Anterior cingulate cortex (tissue), 58 donors: ENCODE data around the gene LARP4B.

Source experiments
- DNase-seq, 58 donors: peaks; one replicate each; lab custom pipeline; 2025; lab: John Stamatoyannopoulos, UW

LARP4B gene

DNA sequence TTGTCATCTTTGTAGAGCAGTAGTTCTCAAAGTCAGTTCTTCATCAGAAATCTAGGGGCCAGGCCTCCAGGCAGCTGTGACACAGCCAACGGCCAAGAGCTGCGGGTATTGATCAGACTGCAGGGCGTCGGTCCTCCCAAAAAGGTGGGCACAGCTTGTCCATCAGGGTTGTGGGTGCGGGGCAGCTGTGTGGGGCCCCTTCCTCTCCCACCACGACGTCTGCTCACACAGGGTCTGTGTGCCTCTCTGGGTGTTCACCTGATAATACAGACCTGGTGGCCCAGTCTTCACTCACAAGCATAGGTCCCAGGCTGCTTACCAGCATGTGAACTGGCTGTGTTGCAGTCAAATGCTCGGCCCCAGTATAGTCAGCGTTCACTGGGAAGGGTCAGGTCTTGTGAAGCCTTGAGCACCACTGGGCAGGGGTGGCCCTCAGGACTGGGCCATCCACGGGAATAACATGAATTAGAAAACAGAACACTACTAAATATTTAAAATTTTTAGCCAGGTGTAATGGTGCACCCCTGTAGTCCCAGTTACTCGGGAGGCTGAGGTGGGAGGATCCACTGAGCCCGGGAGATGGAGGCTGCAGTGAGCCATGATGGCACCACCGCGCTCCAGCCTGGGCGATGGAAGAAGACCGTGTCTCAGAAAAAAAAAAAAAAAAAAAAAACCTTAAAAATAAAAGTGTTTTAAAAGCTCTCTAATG lies 139.3 kb downstream of the LARP4B start:
- DNase-seq = no peak

DNA sequence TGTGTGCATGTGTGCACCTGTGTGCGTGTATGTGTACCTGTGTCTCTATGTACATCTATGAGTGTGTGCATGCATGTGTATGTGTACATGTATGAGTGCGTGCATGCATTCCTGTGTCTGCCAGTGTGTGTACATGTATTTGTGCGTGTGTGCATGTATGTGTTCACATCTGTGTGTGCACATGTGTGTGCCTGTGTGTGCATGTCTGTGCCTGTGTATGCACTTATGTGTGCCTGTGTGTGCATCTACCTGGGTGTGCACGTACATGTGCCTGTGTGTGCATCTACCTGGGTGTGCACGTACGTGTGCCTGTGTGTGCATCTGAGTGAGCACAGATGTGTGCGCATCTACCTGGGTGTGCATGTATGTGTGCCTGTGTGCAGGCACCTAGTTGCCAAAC lies 139.9 kb downstream of the LARP4B start:
- no peak for DNase-seq

DNA sequence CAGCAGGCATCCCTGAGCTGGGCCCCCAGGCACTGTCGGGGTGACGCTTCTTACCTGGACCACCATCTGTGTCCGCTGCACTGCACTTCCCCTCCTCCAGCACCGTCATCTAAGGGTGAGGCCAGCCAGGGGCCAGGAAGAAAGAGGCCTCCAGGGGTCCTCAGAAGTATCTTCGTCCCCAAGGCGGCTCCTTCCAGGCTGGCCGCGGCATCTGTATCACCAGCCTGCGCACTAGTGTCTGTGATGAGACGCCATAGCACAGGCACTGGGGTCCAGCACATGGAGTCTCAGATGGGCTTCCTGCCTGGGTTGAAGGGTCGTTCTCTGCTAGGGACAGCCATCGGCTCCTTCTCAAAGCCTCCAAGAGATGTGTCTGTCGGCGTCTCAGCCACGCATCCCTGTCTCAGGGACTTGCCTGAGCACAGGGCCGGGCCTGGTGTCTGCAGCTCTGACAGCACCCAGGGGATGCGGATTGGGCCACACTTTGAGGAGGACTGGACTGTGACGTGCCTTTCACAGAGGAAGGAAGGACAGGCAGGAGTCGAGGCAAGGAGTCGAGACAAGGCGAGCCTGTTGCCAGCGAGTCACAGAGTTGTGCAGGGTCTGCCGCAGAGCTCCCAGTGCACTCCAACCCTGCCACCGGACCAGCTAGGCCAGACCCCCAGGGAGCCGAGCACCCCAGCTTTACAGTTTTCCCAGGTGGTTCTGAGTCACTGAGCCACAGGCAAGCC lies 140.5 kb downstream of the LARP4B start:
- no peak for DNase-seq

DNA sequence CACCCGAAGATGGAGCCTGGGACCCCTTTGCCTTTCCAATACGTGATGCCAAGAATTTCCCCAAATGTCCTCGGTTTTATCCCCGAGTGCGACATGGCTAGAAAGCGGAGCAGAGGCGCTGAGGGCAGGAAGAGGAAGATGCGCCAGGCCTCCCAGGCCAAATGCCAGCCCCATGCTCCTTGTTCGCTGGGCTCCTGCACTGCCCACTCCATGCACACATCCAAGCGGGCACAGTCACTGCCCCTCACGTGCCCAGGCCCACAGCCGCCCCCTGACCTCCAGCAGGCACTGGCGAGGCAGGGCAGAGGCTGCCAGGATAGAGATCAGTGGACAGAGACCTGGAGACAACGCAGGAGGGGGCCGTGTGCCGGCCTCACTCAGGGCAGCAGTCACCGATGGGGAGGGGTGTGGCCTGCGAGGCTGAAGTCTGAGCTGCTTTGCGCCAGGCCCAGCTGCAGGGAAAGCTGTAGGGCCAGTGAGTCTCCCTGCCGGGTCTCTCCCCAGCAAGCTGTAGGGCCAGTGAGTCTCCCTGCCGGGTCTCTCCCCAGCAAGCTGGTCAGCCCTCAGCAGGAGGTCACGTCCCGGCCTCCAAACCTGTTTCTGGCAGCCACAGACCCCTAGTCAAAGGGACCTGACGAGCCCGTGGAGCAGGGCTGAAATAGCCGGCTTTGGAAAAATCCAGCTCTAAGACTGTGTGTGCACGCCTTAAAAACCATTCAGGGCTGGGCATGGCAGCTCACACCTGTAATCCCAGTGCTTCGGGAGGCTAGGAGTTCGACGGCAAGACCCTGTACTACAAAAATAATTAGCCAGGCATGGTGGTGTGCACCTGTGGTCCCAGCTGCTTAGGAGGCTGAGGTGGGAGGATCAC lies 141.4 kb downstream of the LARP4B start:
- no peak for DNase-seq

DNA sequence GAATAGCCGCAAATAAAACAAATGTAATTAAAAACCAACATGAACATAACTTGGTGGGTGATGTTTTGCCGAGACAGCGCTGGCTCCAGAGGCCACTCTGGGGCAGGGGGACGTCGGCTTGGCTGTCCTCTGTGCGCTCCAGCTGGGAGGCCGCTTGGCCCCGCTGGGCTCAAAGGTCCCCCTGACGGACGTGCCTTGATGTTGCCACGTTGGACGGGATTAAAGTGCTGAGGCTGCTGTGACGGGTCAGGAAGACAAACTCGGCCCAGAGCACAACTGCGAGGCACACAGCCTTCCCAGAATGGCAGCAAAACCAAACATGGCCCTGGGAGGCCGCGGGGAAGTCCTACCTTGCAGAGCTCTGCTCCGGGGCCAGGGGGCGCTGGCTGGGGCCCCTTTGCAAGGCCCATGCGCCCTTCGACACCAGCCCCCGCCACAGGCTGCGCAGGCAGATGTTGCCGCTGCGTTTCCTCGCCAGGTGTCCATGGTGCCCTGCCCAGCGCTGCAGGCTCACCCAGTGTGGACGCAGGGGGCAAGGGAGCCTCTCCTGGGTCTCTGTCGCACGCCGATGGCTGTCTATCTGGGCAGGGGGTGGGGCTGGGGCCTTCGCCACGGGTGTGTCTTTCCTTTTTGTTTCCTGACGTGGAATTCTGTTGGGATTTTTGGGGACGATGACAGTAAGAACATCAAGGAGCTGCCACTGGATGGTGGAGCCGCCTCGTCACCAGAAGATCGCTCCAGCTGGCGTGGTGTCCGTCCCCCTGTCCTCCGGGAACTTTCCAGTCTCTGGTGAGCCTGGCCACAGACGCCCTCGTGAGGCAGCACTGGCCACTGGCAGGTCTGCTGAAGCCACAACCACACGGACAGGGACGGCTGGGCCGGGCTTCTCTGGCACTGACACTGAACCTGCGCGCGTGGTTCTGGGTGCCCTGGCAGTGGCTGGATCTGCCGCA lies 142.4 kb downstream of the LARP4B start:
- DNase-seq = peak in 50 of 58 donors; percentile 9 to 86 (median 71)

DNA sequence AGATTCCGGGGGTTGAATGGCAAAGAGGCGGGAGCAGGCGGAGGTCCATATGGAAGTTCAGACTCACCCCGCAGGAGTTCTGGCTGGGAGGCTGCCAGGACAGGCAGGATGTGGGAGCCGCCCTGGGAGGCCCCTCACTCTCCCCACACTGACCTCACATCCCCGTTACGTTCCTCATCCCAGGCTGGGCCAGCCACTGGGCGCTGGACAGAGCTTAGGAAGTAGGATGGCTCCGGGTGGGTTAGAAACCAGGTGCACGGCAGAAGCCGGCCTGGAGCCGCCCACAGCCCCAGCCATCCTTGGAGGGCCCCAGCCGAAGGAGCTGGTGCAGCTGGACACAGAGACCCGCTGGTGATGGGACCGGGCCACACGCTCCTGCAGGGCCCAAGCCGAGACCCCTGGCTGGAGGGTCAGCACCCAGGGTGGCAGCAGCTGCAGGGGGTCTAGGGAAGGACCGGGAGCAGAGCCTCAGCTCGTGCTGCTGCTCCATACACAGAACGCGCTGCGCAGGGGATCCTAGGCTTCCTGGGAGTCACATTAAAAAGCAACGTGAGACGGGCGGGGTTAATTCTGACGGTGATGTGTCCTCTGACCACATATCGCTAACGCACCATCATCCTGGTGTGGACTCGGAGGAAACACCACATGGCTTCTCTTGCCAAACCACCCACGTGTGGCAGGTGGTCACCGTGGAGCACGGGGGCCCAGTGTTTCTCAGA lies 143.4 kb downstream of the LARP4B start:
- DNase-seq = no peak

DNA sequence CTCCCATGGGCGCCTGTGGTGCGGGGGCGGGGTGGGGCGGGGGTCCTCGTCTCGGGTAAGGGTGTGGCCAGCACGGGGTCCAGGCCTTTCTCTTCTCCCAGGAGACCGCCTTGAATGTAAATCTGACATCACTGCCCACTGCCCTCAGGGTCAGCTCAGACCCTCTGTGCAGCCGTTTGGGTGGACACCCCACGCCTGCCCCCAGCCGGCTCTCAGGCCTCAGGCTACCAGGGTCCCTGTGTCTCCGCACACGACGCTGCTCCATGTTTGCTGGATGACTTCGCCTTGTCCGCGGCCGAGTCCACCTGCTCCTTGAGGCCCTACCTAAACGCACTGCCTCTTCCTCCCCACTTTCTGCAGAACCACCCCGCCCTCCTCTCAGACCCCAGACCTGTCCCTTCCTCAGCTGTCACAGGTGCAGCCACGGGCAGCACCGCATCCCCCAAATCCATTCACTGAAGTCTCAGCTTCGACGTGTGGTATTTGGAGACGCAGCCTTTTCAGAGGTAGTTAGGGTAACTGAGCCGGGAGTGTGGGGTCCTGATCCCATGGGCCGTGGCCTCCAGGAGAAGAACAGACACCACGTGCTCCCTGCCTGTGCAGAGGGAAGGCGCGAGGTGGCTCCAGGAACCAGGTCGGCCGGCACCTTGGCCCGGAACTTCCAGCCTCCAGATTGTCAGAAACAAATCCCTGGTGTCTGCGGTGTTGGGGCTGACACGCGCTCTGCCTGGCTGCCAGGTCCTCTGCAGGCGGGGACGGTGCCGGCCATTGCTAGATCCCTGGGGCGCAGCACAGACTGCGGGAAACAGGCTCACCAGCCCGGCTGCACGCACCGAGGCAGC lies 144.7 kb downstream of the LARP4B start:
- DNase-seq = no peak

DNA sequence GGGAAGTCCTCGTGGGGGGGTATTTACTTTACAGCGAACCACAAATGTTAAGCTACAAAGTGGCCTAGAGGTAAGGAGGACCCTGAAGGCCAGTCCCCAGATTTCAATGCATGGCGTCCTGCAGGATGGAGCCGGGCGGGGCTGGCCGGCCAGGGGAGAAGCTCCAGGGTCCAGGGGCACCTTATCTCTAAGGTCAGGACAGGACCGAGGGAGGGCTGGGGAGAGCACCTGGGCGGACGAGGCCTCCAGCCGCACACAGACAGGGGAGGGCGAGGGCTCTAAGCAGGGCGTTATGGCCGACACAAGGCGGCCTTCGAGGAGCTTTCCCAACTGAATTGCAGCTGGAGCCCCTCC lies 145.7 kb downstream of the LARP4B start:
- no peak for DNase-seq

DNA sequence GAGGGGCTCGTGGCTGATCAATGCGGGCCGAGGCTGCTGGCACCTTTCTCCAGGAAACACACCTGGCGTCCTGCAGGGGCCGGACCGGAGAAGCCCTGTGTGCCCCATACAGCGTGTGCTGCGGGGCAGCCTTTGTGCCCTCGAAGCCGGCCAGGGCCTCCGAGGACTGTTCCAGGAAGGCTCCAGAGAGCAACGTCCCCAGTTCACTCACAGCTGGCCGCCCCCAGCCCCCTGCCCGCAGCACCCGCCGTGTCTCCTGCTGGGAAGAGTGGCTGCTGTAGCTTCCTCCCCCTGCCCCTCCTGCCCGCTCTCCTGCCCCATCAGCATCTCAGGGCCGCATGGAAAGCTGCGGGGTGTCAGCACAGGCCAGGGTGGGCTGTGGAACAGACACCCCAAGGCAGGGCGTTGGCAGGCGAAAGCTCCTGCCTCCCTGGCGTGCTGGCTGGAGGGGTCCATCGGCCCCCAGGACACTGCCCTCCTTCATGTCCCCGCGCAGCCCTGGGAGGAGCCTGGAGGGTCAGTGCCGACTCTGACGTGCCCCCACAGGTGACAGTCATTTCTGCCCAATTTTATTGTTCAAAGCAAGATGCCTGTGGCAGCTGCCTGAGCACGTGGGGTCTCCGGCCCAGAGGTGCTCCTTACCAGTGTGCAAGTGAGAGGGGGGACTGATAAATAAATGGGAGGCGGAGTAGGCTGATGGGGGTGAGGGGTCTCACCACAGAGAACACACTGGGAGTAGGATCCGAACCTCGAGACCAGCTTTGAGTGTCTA lies 146.2 kb downstream of the LARP4B start:
- no peak for DNase-seq

DNA sequence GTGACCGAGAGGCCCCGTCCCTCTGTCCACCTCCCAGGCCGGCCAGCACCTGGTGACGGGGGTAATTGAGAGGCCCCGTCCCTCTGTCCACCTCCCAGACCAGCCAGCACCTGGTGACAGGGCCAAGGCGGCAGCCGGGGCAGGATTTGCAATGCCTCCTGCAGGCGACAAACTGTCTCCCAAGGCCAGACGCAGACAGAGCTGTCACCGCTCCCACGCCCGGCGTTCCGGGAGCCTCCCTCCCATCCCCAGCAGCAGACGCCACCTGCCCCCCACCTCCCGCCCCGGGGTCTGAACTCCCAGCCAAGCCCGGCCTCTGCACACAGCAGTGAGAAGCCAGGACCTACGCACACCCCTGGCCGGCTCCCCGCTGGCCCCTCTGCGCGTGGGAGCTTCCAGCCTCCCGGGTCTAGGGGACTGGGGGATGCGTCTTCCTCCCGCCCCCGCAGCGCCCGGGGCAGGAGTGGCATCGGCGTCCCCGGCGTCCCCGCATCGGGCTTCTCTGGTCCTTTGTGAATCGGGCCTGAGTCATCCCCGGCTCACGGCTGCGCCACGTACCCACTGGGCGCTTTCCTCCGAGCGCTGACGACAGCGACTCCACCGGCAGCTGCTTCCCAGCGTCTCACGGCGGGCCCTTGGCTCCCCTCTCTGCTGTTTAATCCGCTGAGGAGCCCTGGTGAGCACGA lies 147.0 kb downstream of the LARP4B start:
- peak in 50 of 58 donors; percentile 20 to 84 (median 58) for DNase-seq

DNA sequence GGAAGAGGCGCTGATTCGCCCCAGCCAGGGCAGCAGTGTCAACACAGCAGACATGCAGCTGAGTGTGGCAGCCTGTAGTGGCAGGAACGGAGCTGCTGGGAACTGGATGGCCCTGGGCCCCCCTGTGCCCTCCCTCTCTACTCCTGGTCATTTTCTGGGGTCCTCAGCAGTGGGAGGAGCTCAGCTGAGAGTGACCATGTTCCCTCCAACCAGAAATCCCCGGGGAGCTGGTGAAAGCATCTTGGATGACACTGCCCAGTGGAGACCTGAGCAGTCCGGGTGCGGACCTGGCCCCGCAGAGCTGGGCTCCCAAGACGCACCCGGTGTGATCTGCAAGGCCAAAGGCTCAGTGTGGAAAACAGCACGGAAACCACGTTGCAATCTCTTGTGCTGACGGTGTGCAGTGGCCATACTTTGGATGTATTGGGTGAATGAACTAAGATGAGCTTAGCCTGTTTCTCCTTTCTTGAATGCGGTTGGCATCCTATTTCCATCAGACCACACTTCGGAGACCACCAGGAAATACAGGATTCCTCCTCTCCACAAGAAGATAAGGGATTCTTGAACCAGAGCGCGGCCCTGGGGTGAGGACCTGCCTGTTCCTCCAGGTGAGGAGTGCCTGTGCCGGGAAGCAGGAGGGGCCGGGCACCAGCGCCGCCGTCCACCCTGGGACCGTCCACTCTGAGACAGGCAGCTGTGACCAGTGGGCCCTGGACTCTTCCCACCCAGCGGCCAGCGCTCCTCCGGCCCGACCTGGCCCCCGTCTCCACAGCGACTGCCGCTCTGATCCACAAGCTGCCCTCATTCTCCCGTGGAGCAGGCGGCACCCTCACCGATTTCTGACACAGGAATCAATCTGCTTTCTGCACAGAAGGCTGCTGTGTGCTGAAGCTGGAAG lies 148.5 kb downstream of the LARP4B start:
- DNase-seq = no peak

DNA sequence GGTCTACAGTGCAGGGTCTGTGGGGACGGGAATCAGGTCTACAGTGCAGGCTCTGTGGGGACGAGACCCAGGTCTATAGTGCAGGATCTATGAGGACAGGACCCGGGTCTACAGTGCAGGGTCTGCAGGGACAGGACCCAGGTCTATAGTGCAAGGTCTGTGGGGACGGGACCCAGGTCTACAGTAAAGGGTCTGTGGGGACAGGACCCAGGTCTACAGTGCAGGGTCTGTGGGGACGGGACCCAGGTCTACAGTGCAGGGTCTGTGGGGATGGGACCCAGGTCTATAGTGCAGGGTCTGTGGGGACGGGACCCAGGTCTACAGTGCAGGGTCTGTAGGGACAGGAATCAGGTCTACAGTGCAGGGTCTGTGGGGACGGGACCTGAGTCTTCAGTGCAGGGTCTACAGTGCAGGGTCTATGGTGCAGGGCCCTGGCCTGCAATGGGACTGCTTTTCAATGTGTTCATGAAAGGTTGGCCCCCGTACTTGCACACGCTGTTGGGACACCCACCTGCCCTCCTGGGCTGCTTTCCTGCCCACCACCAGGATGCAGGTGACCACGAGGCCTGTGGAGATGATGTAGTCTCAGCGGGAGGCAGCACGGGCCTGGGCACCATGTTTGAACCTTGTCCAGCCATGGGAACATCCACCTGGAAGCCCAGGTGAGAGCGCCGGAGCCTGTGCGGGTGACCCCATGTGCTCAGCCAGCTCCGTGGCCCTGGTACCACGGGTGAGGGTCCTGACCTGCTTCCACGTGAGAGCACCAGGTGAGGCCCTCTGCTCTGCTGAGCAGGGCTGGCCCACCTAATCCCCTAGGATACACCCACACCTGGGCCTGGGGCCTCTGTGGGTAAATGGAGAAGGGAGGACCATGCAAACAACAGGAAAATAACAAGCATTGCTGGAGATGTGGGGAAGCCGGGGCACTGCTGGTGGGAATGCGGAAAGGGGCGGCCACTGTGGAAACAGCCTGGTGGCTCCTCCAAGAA lies 150.7 kb downstream of the LARP4B start:
- no peak for DNase-seq

DNA sequence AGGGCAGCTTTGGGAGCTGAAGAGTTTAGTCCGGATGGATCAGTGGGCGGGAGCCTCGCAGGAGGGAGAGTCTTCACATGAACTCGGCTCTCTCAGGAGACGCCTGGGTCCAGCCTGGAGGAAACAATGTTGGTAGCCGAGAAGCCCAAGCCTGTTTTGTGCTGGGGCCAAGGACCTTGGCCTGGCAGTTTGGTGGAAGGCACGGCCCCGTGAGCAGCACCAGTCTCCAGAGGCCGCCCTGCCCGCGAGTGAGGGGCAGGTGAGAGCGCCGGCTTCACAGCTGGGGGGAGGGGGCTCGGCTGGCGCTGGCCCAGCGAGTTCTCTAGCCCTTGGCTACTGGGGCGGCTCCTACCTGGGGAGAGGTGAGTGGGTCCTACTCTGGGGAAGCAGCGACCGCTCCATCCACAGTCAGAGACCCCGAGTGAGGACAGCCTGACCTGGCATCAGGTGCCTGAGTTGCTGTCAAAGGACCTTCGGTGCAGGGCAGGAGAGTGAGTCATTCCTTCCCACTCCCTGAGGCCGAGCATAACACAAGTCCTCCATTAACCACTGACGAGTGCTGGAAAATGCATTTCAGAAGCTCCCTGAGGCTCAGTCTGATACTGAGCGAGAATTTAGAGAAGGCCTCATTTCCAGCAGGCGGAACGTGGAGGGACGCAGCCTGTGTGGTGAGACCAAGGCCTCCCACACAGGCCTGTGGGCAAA lies 152.7 kb downstream of the LARP4B start:
- no peak for DNase-seq

DNA sequence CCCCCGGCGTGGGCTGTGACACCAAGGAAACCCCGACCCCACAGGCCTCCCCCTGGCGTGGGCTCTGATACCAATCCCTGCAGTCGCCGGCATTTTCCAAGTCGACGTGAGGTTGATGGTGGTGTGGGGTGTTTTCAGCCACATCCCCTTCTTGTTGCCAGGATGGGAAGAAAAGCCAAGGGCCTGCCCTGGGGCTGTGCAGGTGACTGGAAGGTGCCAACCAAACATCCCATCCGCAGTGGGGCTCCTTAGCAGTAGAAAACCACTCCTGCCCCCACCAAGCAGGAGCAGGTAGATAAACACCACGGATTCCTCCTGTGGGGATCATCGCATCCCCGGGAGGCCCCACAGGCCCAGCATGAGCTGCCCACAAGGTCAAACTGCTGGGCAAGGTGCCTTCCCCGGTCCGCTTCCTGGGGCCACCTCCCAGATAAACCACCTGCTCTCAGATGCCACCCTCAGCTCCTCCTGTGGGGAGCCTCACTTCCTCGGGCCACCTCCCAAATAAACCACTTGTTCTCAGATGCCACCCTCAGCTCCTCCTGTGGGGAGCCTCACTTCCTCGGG lies 153.5 kb downstream of the LARP4B start:
- DNase-seq = no peak
